ENCODE results near the gene DPP10. TPM values are rescaled to one million over a fixed set of nuclear protein-coding genes. Genes with fewer than 3 reads are reported as not detected.

The DPP10 gene
- total and polyA plus RNA-seq, 2 of the 13 experiments (the other 11 are each of a cell fraction or from before 2014, with no cell fraction given): 0.95 to 1.7 TPM

DNA sequence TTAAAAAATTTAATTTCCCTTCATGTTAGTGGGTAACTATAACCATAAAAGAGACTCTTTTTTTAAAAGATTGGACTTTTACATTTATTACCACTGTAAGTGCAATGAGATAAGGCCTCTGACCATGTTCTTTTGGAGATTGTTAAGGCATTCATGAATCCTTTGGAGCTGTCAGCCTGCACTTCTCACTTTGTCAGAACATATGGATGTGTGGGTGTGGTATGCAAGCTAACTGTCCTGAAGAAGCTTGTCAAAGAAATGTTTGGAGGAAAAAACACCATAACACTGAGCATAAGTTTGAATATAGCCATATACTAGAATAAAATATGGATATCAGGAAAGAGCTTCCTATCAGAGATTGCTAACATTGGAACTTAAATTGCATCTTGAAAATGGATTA lies 754.1 kb downstream of the DPP10 start:
- Histone ChIP-seq H3K36me3 (replicated peaks in 1 of 2; ENCODE audit: control insufficient read depth in 1 of 2, insufficient read depth in 2 of 2, low read length in 2 of 2) (no peaks in the 10 kb centered on the region), H3K27me3 (ENCODE audit: control insufficient read depth in 1 of 2, insufficient read depth in 2 of 2, low read length in 2 of 2) (no peaks in the 10 kb centered on the region), H4K20me1 (ENCODE audit: insufficient read depth, low read length) (no peaks in the 10 kb centered on the region), H2AFZ (ENCODE audit: low read length) (no peak overlapping the region), H3K4me2 (ENCODE audit: low read depth, low read length) (no peak overlapping the region), H3K4me3 (replicated peaks in 1 of 3; ENCODE audit: insufficient read depth in 1 of 3, low read depth in 2 of 3, low read length in 3 of 3) (no peak overlapping the region), H3K4me1 (ENCODE audit: insufficient read depth, low read length) (no peaks in the 10 kb centered on the region), H3K27ac (ENCODE audit: extremely low read length, insufficient read depth, low read length) (no peak overlapping the region), H3K79me2 (ENCODE audit: insufficient read depth, low read length) (no peaks in the 10 kb centered on the region), H3K9me3 (ENCODE audit: low read length) (peaks cover 20% of the 10 kb centered on the region; the same call in 1 of the 2 replicates), H3K9ac (ENCODE audit: insufficient read depth, low read depth, low read length) (no peak overlapping the region)
- intact Hi-C loops (cut with micrococcal nuclease; ENCODE audit: unreplicated experiment): no loop called here
- in situ Hi-C loops (cut with HindIII; ENCODE audit: extremely low pct_ligation_motif_present, low pct_unique_long_range_greater_than_20kb): no loop called here
- no peak for ATAC-seq
- TF ChIP-seq ZNF256 (CRISPR knock-in tag; conservative IDR thresholded peaks at IDR 0.05) (no peak), JARID2 (CRISPR knock-in tag; IDR thresholded peaks at IDR 0.05; ENCODE audit: insufficient replicate concordance) (no peak), NPAS2 (CRISPR knock-in tag; IDR thresholded peaks at IDR 0.05; ENCODE audit: borderline replicate concordance) (no peak), HNRNPH1 (optimal IDR thresholded peaks at IDR 0.05; ENCODE audit: low read depth, low read length) (no peak)
- TF ChIP-seq, protein P1, sequence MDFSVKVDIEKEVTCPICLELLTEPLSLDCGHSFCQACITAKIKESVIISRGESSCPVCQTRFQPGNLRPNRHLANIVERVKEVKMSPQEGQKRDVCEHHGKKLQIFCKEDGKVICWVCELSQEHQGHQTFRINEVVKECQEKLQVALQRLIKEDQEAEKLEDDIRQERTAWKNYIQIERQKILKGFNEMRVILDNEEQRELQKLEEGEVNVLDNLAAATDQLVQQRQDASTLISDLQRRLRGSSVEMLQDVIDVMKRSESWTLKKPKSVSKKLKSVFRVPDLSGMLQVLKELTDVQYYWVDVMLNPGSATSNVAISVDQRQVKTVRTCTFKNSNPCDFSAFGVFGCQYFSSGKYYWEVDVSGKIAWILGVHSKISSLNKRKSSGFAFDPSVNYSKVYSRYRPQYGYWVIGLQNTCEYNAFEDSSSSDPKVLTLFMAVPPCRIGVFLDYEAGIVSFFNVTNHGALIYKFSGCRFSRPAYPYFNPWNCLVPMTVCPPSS (IDR thresholded peaks at IDR 0.05): no peak
- BruUV-seq (replicated peaks): no TSS peak
- CTCF ChIA-PET (ENCODE audit: low intra/inter-chr PET ratio, low total read pairs): no interaction called here
- no peak for FAIRE-seq
- POLR2A ChIA-PET: no interaction called here
- no peak for DNase-seq (ENCODE audit: low spot score)

DNA sequence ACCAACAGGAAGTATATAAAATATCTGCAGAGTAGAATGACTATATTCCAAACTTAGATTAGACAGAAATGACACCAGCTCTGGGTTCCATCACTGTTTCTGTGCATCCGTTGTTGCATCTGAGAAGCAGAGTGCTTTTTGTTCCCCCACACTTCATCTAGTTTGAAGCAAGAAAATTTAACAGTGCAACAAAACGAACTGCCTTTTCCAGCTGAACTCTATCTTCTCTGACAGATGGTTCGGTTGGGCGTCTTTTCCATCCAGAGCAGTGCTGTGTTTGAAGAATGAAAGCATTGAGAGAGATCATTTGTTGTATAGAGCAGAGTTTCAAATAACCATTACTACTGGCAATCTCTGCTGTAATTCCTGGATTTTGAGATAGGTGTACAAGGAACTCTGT lies 757.5 kb downstream of the DPP10 start:
- BruUV-seq (replicated peaks): no TSS peak
- POLR2A ChIA-PET: no interaction called here
- no peak for TF ChIP-seq ZNF567 (CRISPR knock-in tag; IDR thresholded peaks at IDR 0.05; ENCODE audit: borderline replicate concordance)
- TF ChIP-seq, protein P2, sequence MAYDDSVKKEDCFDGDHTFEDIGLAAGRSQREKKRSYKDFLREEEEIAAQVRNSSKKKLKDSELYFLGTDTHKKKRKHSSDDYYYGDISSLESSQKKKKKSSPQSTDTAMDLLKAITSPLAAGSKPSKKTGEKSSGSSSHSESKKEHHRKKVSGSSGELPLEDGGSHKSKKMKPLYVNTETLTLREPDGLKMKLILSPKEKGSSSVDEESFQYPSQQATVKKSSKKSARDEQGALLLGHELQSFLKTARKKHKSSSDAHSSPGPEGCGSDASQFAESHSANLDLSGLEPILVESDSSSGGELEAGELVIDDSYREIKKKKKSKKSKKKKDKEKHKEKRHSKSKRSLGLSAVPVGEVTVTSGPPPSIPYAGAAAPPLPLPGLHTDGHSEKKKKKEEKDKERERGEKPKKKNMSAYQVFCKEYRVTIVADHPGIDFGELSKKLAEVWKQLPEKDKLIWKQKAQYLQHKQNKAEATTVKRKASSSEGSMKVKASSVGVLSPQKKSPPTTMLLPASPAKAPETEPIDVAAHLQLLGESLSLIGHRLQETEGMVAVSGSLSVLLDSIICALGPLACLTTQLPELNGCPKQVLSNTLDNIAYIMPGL (CRISPR knock-in tag; IDR thresholded peaks at IDR 0.05; ENCODE audit: borderline replicate concordance in 1 of 2, low read depth in 1 of 2): no peak
- no peak for TF ChIP-seq NR2F2 (IDR thresholded peaks at IDR 0.05; ENCODE audit: borderline replicate concordance, low read depth)
- TF ChIP-seq ZNF558 (CRISPR knock-in tag; IDR thresholded peaks at IDR 0.05; ENCODE audit: borderline replicate concordance): no peak
- TF ChIP-seq ZNF850 (CRISPR knock-in tag; conservative IDR thresholded peaks at IDR 0.05): no peak
- no peak for TF ChIP-seq ESRRA (CRISPR knock-in tag; IDR thresholded peaks at IDR 0.05; ENCODE audit: low read depth)
- no peak for TF ChIP-seq SAFB2 (CRISPR knock-in tag; IDR thresholded peaks at IDR 0.05; ENCODE audit: borderline replicate concordance, low read depth)
- TF ChIP-seq ADNP (CRISPR knock-in tag; IDR thresholded peaks at IDR 0.05): no peak
- TF ChIP-seq NBN (conservative IDR thresholded peaks at IDR 0.05): no peak
- no peak for TF ChIP-seq RBFOX2 (IDR thresholded peaks at IDR 0.05; ENCODE audit: low read depth, low read length)

More for the DNA sequence above, 757.5 kb downstream of the DPP10 start:
- ATAC-seq (no peak), FAIRE-seq (no peak), DNase-seq (ENCODE audit: low spot score) (no peak)
- H3K27ac ChIP-seq (ENCODE audit: extremely low read length, insufficient read depth, low read length): no peak overlapping the region
- H3K4me2 ChIP-seq (ENCODE audit: low read depth, low read length): no peak overlapping the region
- H3K27me3 ChIP-seq (ENCODE audit: control insufficient read depth in 1 of 2, insufficient read depth in 2 of 2, low read length in 2 of 2): no peaks in the 10 kb centered on the region
- H3K36me3 ChIP-seq (replicated peaks in 1 of 2; ENCODE audit: control insufficient read depth in 1 of 2, insufficient read depth in 2 of 2, low read length in 2 of 2): no peaks in the 10 kb centered on the region
- CTCF ChIA-PET (ENCODE audit: low intra/inter-chr PET ratio, low total read pairs): no interaction called here
- WGBS (ENCODE audit: low lambda C conversion rate): 44% methylated on average over 4 of the region's 4 CpGs
- H3K4me3 ChIP-seq (replicated peaks in 1 of 3; ENCODE audit: insufficient read depth in 1 of 3, low read depth in 2 of 3, low read length in 3 of 3): no peak overlapping the region
- H2AFZ ChIP-seq (ENCODE audit: low read length): no peak overlapping the region
- H4K20me1 ChIP-seq (ENCODE audit: insufficient read depth, low read length): no peaks in the 10 kb centered on the region
- intact Hi-C loops (cut with micrococcal nuclease; ENCODE audit: unreplicated experiment) (no loop called here), in situ Hi-C loops (cut with HindIII; ENCODE audit: extremely low pct_ligation_motif_present, low pct_unique_long_range_greater_than_20kb) (no loop called here)
- H3K9ac ChIP-seq (ENCODE audit: insufficient read depth, low read depth, low read length): no peak overlapping the region
- H3K79me2 ChIP-seq (ENCODE audit: insufficient read depth, low read length): no peaks in the 10 kb centered on the region
- H3K9me3 ChIP-seq (ENCODE audit: low read length): peaks cover 40% of the 10 kb centered on the region
- no peaks in the 10 kb centered on the region for H3K4me1 ChIP-seq (ENCODE audit: insufficient read depth, low read length)

Data from HepG2 (cell line).